H1 (cell line): ENCODE data around the gene VPS37D.

Source experiments
- CHD2 ChIP-seq: IDR thresholded peaks from 2 replicates; pipeline ENCODE4 v1.6.1; 2012; ENCODE audit warnings: low read length, improper control_type of control experiment
- CTCF ChIP-seq, 3 experiments: IDR thresholded peaks; 1 replicate in 2 of 3; 2 replicates in 1 of 3; pipeline versions ENCODE4 v1.5.1 to v1.6.1; 2011; ENCODE audit warnings: low read length in 3 of 3, mild to moderate bottlenecking in 3 of 3, inconsistent platforms in 2 of 3, low read depth in 1 of 3, moderate library complexity in 1 of 3; ENCODE audit not compliant: insufficient read depth in 1 of 3; ENCODE audit errors: control extremely low read depth in 1 of 3
- EP300 ChIP-seq, 2 experiments: IDR thresholded peaks; 1 replicate in 1 of 2; 2 replicates in 1 of 2; pipeline ENCODE4 v1.6.1; 2011 to 2012; ENCODE audit warnings: low read depth in 2 of 2, low read length in 2 of 2, mild to moderate bottlenecking in 2 of 2, borderline replicate concordance in 1 of 2, inconsistent platforms in 1 of 2, moderate library complexity in 1 of 2
- KDM5A ChIP-seq: fragments of 200-600 bp; IDR thresholded peaks from 2 replicates; pipeline ENCODE4 v1.7.1; 2012; ENCODE audit warnings: mild to moderate bottlenecking, low read length, inconsistent platforms, mixed read lengths
- MAX ChIP-seq: IDR thresholded peaks from 2 replicates; pipeline ENCODE4 v1.6.1; 2012; ENCODE audit warnings: inconsistent platforms
- SIRT6 ChIP-seq: IDR thresholded peaks from one replicate; pipeline ENCODE4 v1.7.1; 2012; ENCODE audit warnings: low read length, inconsistent platforms
- ZNF274 ChIP-seq: IDR thresholded peaks from 2 replicates; pipeline ENCODE4 v1.7.0; 2012; ENCODE audit warnings: low read length, borderline replicate concordance; ENCODE audit errors: extremely low read depth

- TF ChIP-seq CHD2 (no peak), ZNF274 (no peak), MAX (no peak), SIRT6 (no peak), EP300 (IDR thresholded peaks at IDR 0.05; ENCODE audit: borderline replicate concordance in 1 of 2, low read depth in 2 of 2, low read length in 2 of 2) (no peak), CTCF (IDR thresholded peaks at IDR 0.05; ENCODE audit: control extremely low read depth in 1 of 3, insufficient read depth in 1 of 3, low read depth in 1 of 3, low read length in 3 of 3) (no peak), KDM5A (no peak)
These were observed 15.1 kb upstream of the VPS37D start for GRCh38 chr7:73652541-73652949.
